Activated naive CD4-positive, alpha-beta T cell treated with Interleukin-2 at 50 U/mL for 16 hours (primary cell): ENCODE results near the gene SP110.
"Not testable (repeated sequence)": the region's sequence is repeated elsewhere in the genome, so short reads cannot be mapped to it uniquely, and the experiment has no call there.

Experiments
- DNase-seq: peaks from one replicate; pipeline ENCODE4 v3.0.0-alpha.2; 2020

The SP110 gene

DNA sequence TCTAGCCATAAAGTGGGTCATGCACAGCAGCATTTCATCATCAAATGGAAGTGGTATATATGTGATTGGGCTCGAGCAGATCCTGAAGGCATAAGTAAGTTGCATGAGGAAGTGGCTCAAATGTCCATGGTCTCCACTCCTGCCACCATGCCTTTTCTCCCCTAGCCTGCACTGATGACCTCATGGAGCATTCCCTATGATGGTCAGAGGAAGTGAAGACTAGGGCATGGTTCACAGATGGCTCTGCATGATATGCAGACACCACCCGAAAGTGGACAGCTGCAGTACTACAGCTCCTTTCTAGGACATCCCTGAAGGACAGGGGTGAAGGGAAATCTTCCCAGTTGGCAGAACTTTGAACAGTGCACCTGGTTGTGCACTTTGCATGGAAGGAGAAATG is 99.4 kb downstream of the SP110 start:
- DNase-seq, result not testable (repeated sequence)

DNA sequence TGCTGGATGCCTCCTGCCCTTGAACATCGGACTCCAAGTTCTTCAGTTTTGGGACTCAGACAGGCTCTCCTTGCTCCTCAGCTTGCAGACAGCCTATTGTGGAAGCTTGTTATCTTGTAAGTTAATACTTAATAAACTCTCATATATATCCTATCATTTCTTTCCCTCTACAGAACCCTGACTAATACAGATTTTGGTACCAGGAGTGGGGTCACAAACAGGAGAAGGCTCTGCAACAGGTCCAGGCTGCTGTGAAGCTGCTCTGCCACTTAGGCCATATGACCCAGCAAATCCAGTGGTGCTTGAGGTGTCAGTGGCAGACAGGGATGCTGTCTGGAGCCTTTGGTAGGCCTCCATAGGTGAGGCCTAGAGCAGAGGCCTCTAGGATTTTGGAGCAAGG is 100.0 kb downstream of the SP110 start:
- DNase-seq, result not testable (repeated sequence)
